NB4 (cell line): ENCODE data around the gene ANKRD60.

Source experiments
- DNase-seq: peaks from one replicate; pipeline ENCODE4 v3.0.0; 2010; ENCODE audit warnings: low read depth
- H3K4me3 ChIP-seq: one replicate; pipeline ENCODE4 v1.5.1; 2011; ENCODE audit warnings: mild to moderate bottlenecking, low read depth, low read length, moderate library complexity
- MYC ChIP-seq: IDR thresholded peaks from 2 replicates; pipeline ENCODE4 v1.6.1; 2011; ENCODE audit warnings: low read depth, low read length

ANKRD60 gene

DNA sequence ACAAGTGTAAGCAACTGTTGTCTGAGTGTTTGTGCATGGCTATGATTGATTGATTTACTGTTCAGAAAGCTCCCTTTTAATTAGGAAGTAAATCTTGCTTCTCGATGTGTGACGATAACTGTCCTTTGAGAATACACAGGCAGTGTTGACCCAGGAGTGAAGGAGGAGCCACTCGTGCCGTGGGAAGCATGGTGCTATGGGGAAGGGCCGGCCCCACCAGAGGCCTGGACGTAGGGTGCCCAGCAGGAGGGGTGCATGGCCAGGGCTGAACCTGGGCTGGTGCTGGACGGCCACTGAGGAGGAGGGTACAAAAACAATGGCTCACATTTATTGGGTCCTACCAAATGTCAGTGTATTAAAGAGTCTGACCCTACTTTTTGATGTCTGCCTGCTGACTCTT lies 60.7 kb downstream of the ANKRD60 start:
- no peak for TF ChIP-seq MYC
- no peak for DNase-seq
- H3K4me3 ChIP-seq = no peak overlapping the region
